GM19324 (cell line): ENCODE measurements around the gene ASPSCR1.
"Not testable (repeated sequence)": the region's sequence is repeated elsewhere in the genome, so short reads cannot be mapped to it uniquely, and the experiment has no call there.

ENCODE experiments used
- ATAC-seq: cut with Tn5 transposase; IDR thresholded peaks from one replicate; pipeline ENCODE4 v1.9.1; 2021; ENCODE audit warnings: mild to moderate bottlenecking, moderate library complexity; ENCODE audit not compliant: unreplicated experiment, low FRiP score

ASPSCR1 gene

GRCh38 chr17:81978524-81979298 is 1.3 kb downstream of the ASPSCR1 start:
- no peak for ATAC-seq

DNA sequence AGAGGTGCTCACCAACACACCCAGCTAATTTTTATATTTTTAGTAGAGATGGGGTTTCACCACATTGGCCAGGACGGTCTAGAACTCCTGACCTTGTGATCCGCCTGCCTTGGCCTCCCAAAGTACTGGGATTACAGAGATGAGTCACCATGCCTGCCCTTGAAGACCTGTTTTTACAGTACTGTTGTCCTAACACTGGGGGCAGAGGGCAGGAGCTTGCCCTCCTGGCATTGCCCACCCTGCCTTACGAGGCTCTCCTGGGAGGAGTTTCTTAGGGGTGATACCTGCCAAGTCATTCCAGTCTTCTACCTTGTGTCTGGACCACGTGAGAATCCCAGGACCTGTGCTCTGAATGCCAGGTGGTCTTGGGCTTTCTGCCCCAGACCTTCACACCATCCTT is 2.7 kb downstream of the ASPSCR1 start:
- no peak for ATAC-seq

GRCh38 chr17:81980707-81981343 is 3.4 kb downstream of the ASPSCR1 start:
- no peak for ATAC-seq

DNA sequence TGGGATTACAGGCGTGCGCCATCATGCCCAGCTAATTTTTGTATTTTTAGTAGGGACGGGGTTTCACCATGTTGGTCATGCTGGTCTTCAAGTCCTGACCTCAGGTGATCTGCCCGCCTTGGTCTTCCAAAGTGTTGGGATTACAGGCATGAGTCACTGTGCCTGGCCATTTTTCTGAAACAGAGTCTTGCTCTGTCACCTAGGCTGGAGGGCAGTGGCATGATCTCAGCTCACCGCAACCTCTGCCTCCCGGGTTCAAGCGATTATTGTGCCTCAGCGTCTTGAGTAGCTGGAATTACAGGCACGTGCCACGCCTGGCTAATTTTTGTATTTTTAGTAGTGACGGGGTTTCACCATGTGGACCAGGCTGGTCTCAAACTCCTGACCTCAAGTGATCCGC is 4.1 kb downstream of the ASPSCR1 start:
- not testable (repeated sequence) for ATAC-seq

DNA sequence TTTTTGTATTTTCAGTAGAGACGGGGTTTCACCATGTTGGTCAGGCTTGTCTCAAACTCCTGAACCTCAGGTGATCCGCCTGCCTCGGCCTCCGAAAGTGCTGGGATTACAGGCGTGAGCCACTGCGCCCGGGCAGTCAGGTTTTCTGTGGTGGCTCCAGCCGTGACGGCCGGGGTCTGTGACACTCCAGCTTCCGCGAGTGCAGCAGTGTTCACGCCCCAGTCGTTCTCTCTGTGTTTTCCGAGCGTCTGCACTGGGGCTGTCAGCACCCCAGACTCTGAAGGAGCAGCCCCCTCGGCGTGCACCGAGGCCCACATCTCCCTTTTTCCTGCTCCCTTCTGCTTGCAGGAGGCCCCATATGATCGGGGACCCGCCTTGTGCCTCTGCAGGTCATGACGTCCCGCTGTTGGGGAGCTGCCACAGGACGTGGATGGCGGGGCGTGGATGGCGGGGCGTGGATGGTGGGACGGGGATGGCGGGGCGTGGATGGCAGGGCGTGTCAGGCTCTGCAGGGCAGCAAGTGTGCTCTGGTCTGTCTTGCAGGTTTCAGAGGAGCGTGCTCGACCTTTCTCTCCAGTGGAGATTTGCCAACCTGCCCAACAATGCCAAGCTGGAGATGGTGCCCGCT is 5.7 kb downstream of the ASPSCR1 start:
- no peak for ATAC-seq

- ATAC-seq, result no peak
These were observed 6.4 kb downstream of the ASPSCR1 start for GRCh38 chr17:81983639-81984373.

DNA sequence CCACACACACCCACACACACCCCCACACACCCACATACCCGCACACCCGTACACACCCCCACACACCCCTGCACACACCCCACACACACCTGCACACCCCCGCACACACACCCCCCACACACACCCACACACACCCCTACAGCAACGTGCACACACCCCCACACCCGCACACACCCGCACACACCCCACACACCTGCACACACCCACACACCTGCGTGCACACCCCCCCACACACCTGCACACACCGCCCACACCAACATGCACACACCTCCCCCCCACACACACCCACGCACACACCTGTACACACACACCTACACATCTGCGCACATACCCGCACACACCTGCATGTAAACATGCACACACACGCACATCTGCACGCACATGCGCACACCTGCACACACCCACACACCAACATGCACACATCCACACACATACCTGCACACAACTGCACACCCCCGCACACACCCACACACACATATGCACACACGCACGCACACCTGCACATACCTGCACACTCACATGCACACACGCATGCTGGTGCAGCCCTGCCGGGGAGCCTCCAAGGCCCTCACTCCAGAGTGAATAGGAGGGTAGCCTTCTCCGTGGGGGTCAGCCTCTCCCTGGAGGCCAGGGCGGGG is 7.5 kb downstream of the ASPSCR1 start:
- ATAC-seq, result no peak

GRCh38 chr17:81986606-81987005 is 9.2 kb downstream of the ASPSCR1 start:
- no peak for ATAC-seq

GRCh38 chr17:81987161-81987770 is 9.8 kb downstream of the ASPSCR1 start:
- no peak for ATAC-seq

- ATAC-seq, result no peak
These were observed 13.6 kb downstream of the ASPSCR1 start for GRCh38 chr17:81990836-81991683.

GRCh38 chr17:81991684-81992305 is 14.4 kb downstream of the ASPSCR1 start:
- no peak for ATAC-seq

- no peak for ATAC-seq
These were observed 15.1 kb downstream of the ASPSCR1 start for GRCh38 chr17:81992306-81993102.

GRCh38 chr17:81993729-81994592 is 16.5 kb downstream of the ASPSCR1 start:
- ATAC-seq, result no peak

DNA sequence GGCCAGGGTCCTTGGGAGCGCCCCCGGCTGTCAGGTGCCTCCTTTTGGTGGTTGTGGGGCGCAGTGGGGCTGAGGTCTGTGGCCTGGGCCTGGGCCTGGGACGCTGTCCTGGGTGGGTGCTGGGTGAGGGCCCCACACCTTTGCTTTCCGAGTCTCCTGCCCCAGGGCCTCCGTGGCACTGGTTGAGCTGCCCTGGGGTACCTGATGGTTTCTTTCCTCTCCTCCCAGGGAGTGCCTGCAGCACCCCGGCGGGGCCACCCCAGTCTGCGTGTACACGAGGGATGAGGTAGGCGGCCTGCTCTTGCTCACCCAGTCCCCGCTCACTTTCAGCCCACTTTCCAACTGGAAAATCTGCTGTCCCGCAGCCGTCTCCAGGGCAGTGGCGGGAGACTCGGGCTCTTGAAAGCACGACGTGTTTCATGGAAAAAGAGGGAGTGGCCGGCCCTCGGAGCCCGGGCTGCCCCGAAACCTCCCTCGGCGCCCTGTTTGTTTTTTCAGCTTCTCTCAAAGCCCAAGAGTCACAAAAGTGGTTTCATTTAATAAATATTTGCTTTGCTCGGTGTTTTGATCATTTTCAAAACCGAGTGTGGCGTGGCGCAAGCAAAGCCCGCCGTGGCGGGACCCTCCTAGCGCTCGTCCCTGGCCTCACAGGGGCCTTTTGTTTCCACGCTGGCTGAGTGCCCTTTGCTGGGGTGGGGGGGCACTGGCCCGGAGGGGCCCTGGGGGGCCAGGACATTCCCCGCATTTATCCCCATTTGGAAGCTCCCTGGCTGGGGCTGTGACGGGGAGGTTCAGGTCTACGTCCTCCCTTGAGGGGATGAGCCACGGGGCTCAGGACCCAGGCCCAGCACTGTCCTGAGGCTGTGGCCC is 17.4 kb downstream of the ASPSCR1 start:
- no peak for ATAC-seq

GRCh38 chr17:81995463-81996231 is 18.2 kb downstream of the ASPSCR1 start:
- ATAC-seq, result no peak
